Uterus (tissue), 4 donors: ENCODE results near the gene SPINK1. TPM values are rescaled to one million over a fixed set of nuclear protein-coding genes. Genes with fewer than 3 reads are reported as not detected.

Experiments
- DNase-seq, 2 donors: peaks; one replicate each; pipeline ENCODE4 v3.0.0-alpha.2; 2019 to 2020
- H3K27ac ChIP-seq, 2 donors: fragments of 200-600 bp; sonication (generic); 1 replicate in 1 of 2; 2 replicates in 1 of 2; pipeline ENCODE4 v1.5.1; 2016 to 2018
- H3K27me3 ChIP-seq, 2 donors: fragments of 200-600 bp; sonication (generic); one replicate each; pipeline ENCODE4 v1.5.1; 2018 to 2019; ENCODE audit warnings: control low read depth in 1 of 2
- H3K36me3 ChIP-seq, 2 donors: fragments of 200-600 bp; sonication (generic); one replicate each; pipeline ENCODE4 v1.5.1; 2019; ENCODE audit warnings: control low read depth in 1 of 2
- H3K4me1 ChIP-seq, 2 donors: fragments of 200-600 bp; sonication (generic); one replicate each; pipeline ENCODE4 v1.5.1; 2018 to 2019; ENCODE audit warnings: control low read depth in 1 of 2
- H3K4me3 ChIP-seq, 2 donors: fragments of 200-600 bp; sonication (generic); 1 replicate in 1 of 2; 2 replicates in 1 of 2; pipeline ENCODE4 v1.5.1; 2018 to 2019; ENCODE audit warnings: mild to moderate bottlenecking in 1 of 2
- H3K9me3 ChIP-seq, 2 donors: fragments of 200-600 bp; sonication (generic); one replicate each; pipeline ENCODE4 v1.5.1; 2019; ENCODE audit warnings: control low read depth in 1 of 2
- CTCF ChIP-seq, 4 experiments: fragments of 200-600 bp in 2 of 4; fragments of 450-650 bp in 2 of 4; sonication (generic) in 2 of 4; IDR thresholded peaks; one replicate each; pipeline ENCODE4 v1.5.1; 2016 to 2019; ENCODE audit warnings: antibody characterized with exemption in 4 of 4, mild to moderate bottlenecking in 2 of 4, moderate library complexity in 1 of 4
- POLR2A ChIP-seq, 2 donors: fragments of 450-650 bp; IDR thresholded peaks; one replicate each; pipeline ENCODE4 v1.6.1; 2016; ENCODE audit warnings: antibody characterized with exemption in 2 of 2, mild to moderate bottlenecking in 1 of 2, moderate library complexity in 1 of 2
- intact Hi-C: fragments of 100-400 bp; cut with DNase I; formaldehyde crosslinking; loops from one replicate; pipeline ENCODE4 v1.15.1; 2023; ENCODE audit warnings: low total_unique reads
- total RNA-seq, 4 donors: library from RNA; depleted of rRNA in 3 of 4; stranded (reverse); fragments of >200 nt in 3 of 4; gene quantifications; one replicate each; pipeline versions ENCODE4 v1.1.0 to v1.2.4, GENCODE V29; 2014 to 2023
- donor health status: DM: yes; HTN: yes; CAD: no.

The SPINK1 gene
- not detected for total RNA-seq

GRCh38 chr5:147831465-147831864 lies at the start of gene SPINK1:
SPINK1 (minus strand) TSS chr5:147831671; CDS start chr5:147831577, 94 bp downstream.
- DNase-seq: no peak
- Histone ChIP-seq H3K27ac (no peak within 1 kb of the TSS), H3K36me3 (no peaks in the 10 kb centered on the region), H3K27me3 (no peaks in the 10 kb centered on the region), H3K9me3 (no peaks in the 10 kb centered on the region), H3K4me1 (no peaks in the 10 kb centered on the region), H3K4me3 (no peak within 1 kb of the TSS)
- intact Hi-C loops: no loop called here
- no peak for TF ChIP-seq CTCF (IDR thresholded peaks at IDR 0.05)
- no peak for TF ChIP-seq POLR2A (IDR thresholded peaks at IDR 0.05)

GRCh38 chr5:147880487-147880886 lies 49.0 kb upstream of the SPINK1 start:
- no peak overlapping the region for H3K27ac ChIP-seq
- no peak for DNase-seq
- no peaks in the 10 kb centered on the region for H3K9me3 ChIP-seq
- H3K27me3 ChIP-seq: no peaks in the 10 kb centered on the region
- no peak overlapping the region for H3K4me3 ChIP-seq
- TF ChIP-seq POLR2A (IDR thresholded peaks at IDR 0.05) (no peak), CTCF (IDR thresholded peaks at IDR 0.05) (no peak)
- no peaks in the 10 kb centered on the region for H3K36me3 ChIP-seq
- intact Hi-C loops: no loop called here
- H3K4me1 ChIP-seq: no peaks in the 10 kb centered on the region

GRCh38 chr5:147879784-147880183 lies 48.3 kb upstream of the SPINK1 start:
- TF ChIP-seq CTCF (IDR thresholded peaks at IDR 0.05) (no peak), POLR2A (IDR thresholded peaks at IDR 0.05) (no peak)
- Histone ChIP-seq H3K36me3 (no peaks in the 10 kb centered on the region), H3K27ac (no peak overlapping the region), H3K27me3 (no peaks in the 10 kb centered on the region), H3K4me3 (no peak overlapping the region), H3K9me3 (no peaks in the 10 kb centered on the region), H3K4me1 (no peaks in the 10 kb centered on the region)
- DNase-seq: no peak
- intact Hi-C loops: no loop called here

- Histone ChIP-seq H3K4me1 (no peaks in the 10 kb centered on the region), H3K36me3 (no peaks in the 10 kb centered on the region), H3K9me3 (no peaks in the 10 kb centered on the region), H3K27me3 (no peaks in the 10 kb centered on the region), H3K27ac (no peak within 1 kb of the TSS), H3K4me3 (no peak within 1 kb of the TSS)
- intact Hi-C loops: no loop called here
- TF ChIP-seq CTCF (IDR thresholded peaks at IDR 0.05) (no peak), POLR2A (IDR thresholded peaks at IDR 0.05) (no peak)
- DNase-seq: no peak
Observed at GRCh38 chr5:147878066-147878759, 46.7 kb upstream of the SPINK1 start, which contains the start of gene SCGB3A2. SCGB3A2 (plus strand) TSS chr5:147878711; CDS start chr5:147878804, 93 bp downstream.

DNA sequence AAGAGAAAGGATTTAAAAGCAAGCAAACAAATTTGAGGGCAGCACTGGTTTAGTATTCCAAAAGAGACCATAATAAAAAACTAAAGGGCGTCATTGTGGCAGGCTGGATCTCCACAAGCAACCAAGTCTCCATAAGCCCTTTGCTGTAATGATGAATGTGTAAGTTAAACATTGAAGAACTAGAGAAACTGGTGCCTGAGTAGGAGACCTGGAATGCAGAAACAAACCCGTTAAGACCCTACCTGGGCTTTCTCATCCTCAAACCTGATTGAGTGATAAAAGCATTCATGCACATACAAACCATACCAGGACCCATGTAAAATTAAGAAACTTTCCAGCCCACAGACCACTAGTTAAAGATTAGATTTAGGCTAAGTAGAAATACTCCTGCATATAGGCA lies 45.2 kb upstream of the SPINK1 start:
- TF ChIP-seq POLR2A (IDR thresholded peaks at IDR 0.05) (no peak), CTCF (IDR thresholded peaks at IDR 0.05) (no peak)
- Histone ChIP-seq H3K27me3 (no peaks in the 10 kb centered on the region), H3K36me3 (no peaks in the 10 kb centered on the region), H3K4me3 (no peak overlapping the region), H3K27ac (no peak overlapping the region), H3K9me3 (no peaks in the 10 kb centered on the region), H3K4me1 (no peaks in the 10 kb centered on the region)
- no peak for DNase-seq
- intact Hi-C loops: no loop called here
